ENCODE results near the gene UGGT1. TPM values are rescaled to one million over a fixed set of nuclear protein-coding genes. Genes with fewer than 3 reads are reported as not detected.

UGGT1 gene
- total and polyA plus RNA-seq, 9 of the 15 experiments (the other 6 are each of a cell fraction or from before 2014, with no cell fraction given): 5.1 to 56.4 (median 37.9) TPM

- TF ChIP-seq CBX3 (IDR thresholded peaks at IDR 0.05; ENCODE audit: borderline replicate concordance in 1 of 2, low read length in 2 of 2) (no peak), CBFA2T3 (IDR thresholded peaks at IDR 0.05) (no peak)
These were observed 33.7 kb upstream of the UGGT1 start (continued) for GRCh38 chr2:128057334-128057733.

- H3K4me2 ChIP-seq (ENCODE audit: insufficient read depth, low read length): no peak overlapping the region
- peaks cover 0 to 6% of the 10 kb centered on the region in 2 experiments; a peak in 2 of 5 replicates for H3K27me3 ChIP-seq (ENCODE audit: control insufficient read depth in 2 of 2, insufficient read depth in 2 of 2, low read length in 2 of 2)
- ATAC-seq (no peak), FAIRE-seq (no peak), DNase-seq (ENCODE audit: extremely low read depth in 1 of 4, low spot score in 3 of 4) (no peak)
- intact Hi-C loops (cut with micrococcal nuclease) (no loop called here), in situ Hi-C loops (cut with MboI) (no loop called here)
- no peak overlapping the region for H3K9ac ChIP-seq (ENCODE audit: insufficient read depth in 1 of 2, low read depth in 2 of 2, low read length in 2 of 2)
- no peak overlapping the region for H3K27ac ChIP-seq (ENCODE audit: extremely low read depth, low read depth, low read length)
- H3K79me2 ChIP-seq (ENCODE audit: control insufficient read depth, insufficient read depth, low read length): no peaks in the 10 kb centered on the region
- no peak overlapping the region for H3K4me3 ChIP-seq
- CTCF ChIA-PET (ENCODE audit: low intra/inter-chr PET ratio): no interaction called here
- H4K20me1 ChIP-seq (replicated peaks; ENCODE audit: control insufficient read depth, insufficient read depth, low read length): 0 out of 2 replicates have a peak, but pooled peaks cover 1% of the 10 kb centered on the region
- H3K4me1 ChIP-seq (replicated peaks in 1 of 2; ENCODE audit: control insufficient read depth in 2 of 2, insufficient read depth in 2 of 2, low read length in 2 of 2): no peaks in the 10 kb centered on the region; a peak in 2 of 5 replicates
- H2AFZ ChIP-seq (ENCODE audit: low read depth, low read length): no peak overlapping the region
- POLR2A ChIA-PET: no interaction called here
- BruUV-seq (replicated peaks): no TSS peak
- WGBS (ENCODE audit: insufficient coverage, low coverage, missing lambda C conversion rate): 30% methylated on average over 2 of the region's 2 CpGs
- H3K9me3 ChIP-seq (replicated peaks; ENCODE audit: control insufficient read depth, insufficient read depth, low read depth, low read length): peaks cover 3% of the 10 kb centered on the region; the same call in 1 of the 2 replicates
- H3K9me1 ChIP-seq (ENCODE audit: control insufficient read depth, insufficient read depth, low read length): no peaks in the 10 kb centered on the region
- H3K36me3 ChIP-seq (ENCODE audit: control insufficient read depth, insufficient read depth, low read length): no peaks in the 10 kb centered on the region
- TF ChIP-seq ID3 (CRISPR knock-in tag; IDR thresholded peaks at IDR 0.05): no peak
- no peak for TF ChIP-seq ID3 (tag; IDR thresholded peaks at IDR 0.05)
- TF ChIP-seq SMAD2 (IDR thresholded peaks at IDR 0.05; ENCODE audit: low read depth, low read length): no peak
- TF ChIP-seq SP1 (CRISPR knock-in tag; IDR thresholded peaks at IDR 0.05): no peak
- no peak for TF ChIP-seq STAT6 (CRISPR knock-in tag; IDR thresholded peaks at IDR 0.05)
- TF ChIP-seq HOMEZ (CRISPR knock-in tag; IDR thresholded peaks at IDR 0.05): no peak
- TF ChIP-seq SMARCE1 (IDR thresholded peaks at IDR 0.05): no peak
- TF ChIP-seq NFRKB (IDR thresholded peaks at IDR 0.05; ENCODE audit: low read depth): no peak
- no peak for TF ChIP-seq TAF9B (IDR thresholded peaks at IDR 0.05; ENCODE audit: partially characterized antibody)
- no peak for TF ChIP-seq NCOA2 (IDR thresholded peaks at IDR 0.05; ENCODE audit: partially characterized antibody in 2 of 2)
These were observed 32.9 kb upstream of the UGGT1 start for GRCh38 chr2:128058114-128058513.
